GM12873 (cell line): ENCODE results near the gene ASCC3.

Source experiments
- CTCF ChIP-seq: IDR thresholded peaks from 2 replicates; pipeline ENCODE4 v1.5.1; 2012; ENCODE audit warnings: low read depth, mild to moderate bottlenecking, moderate library complexity, low read length, control low read depth; ENCODE audit not compliant: insufficient read depth; ENCODE audit errors: missing control alignments

The ASCC3 gene

DNA sequence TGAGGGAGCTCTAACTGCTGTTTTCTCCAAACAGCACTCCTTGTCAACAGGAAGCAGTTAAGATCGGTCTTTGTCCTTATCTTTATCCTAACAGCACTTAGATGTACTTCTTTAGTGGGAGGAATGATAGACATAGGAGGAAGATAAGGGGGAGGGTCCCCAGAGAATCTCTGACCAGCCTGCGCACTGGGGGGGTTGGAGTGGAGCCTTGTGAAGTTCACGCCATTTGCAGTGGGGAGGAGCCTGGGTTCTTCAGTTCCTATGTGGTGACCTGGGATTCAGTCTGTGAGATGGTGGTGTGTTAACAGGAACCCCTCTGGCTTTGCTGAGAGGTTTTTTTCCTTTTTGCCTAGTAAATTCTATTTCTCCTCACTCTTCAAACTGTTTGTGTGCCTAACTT, 18.1 kb upstream of the ASCC3 start:
- TF ChIP-seq CTCF: no peak

DNA sequence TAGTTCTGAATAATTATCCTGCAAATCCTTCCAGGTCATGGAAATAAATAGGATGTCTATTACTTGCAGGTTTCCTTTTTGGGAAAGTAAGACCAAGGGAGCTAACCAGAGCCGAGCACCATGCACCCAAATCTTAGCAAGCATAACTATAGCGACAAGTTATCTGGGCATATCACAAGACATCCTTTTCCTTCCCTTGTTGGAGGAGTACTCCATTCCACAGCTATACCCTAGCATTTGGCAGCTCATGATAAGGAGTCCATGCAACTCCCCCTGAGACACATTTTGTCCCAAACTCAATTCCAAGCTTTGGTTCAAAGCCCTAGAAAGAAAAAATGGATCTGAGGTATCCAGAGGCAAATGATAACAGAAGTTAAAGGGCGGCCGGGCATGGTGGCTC, 16.5 kb upstream of the ASCC3 start:
- no peak for TF ChIP-seq CTCF

DNA sequence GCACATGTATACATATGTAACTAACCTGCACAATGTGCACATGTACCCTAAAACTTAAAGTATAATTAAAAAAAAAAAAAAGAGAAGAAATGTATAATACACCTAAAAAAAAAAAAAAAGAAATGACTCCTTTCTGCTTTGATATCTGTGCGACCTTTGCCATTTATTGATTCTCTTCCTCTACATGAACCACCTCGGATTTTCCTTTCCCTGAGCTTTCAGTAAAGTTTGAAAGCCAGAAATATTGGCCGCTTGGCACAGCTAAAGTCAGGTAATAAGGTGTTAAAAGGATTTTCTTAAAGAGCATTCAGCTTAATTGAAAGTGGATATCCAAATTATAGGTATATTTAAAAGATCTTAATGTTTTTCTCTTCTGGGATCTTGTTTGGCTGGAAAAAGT, 12.6 kb upstream of the ASCC3 start:
- no peak for TF ChIP-seq CTCF

DNA sequence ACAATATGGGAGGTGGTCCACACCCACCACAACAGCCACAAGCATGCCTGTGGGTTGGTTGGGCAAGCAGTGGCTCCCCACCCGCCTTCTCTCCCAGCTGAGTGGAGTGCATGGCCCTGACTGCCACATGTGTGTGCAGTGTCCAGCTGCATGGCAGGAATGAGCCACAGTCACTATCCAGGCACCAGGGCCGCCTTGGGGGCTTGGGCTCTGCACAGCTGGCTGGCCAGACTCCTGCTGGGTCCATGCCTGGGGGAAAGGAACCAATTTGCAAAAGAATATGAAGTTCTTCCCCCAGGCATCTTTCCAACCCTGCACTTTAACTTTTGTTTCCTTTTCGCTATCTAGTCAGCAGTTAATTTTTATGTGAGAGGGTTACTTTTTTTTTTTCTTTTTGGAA, 11.6 kb upstream of the ASCC3 start:
- TF ChIP-seq CTCF: no peak

- no peak for TF ChIP-seq CTCF
Observed at GRCh38 chr6:100892116-100892515, 11.0 kb upstream of the ASCC3 start.

GRCh38 chr6:100891079-100891478, 9.9 kb upstream of the ASCC3 start:
- TF ChIP-seq CTCF: no peak

- TF ChIP-seq CTCF: no peak
Observed at GRCh38 chr6:100889351-100889750, 8.2 kb upstream of the ASCC3 start.

DNA sequence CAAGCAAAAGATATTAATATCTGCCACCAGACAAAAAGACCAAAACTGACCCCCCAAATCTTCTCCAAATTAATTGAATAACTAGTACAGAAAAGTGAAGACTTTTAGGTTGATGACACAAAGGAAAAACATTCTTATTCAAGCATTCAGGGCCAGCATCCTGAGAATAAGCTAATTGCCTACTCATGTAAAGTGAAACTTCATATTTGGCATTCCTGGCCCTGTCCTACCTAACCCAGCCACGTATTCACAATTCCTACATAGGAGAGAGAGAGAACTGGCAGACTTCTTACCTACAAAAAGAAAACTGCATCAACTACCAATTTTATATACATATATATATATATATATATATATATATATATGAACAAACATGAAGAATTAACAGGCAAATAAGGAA, 4.9 kb upstream of the ASCC3 start:
- no peak for TF ChIP-seq CTCF
